ENCODE data around the gene CA12.

CA12 gene

DNA sequence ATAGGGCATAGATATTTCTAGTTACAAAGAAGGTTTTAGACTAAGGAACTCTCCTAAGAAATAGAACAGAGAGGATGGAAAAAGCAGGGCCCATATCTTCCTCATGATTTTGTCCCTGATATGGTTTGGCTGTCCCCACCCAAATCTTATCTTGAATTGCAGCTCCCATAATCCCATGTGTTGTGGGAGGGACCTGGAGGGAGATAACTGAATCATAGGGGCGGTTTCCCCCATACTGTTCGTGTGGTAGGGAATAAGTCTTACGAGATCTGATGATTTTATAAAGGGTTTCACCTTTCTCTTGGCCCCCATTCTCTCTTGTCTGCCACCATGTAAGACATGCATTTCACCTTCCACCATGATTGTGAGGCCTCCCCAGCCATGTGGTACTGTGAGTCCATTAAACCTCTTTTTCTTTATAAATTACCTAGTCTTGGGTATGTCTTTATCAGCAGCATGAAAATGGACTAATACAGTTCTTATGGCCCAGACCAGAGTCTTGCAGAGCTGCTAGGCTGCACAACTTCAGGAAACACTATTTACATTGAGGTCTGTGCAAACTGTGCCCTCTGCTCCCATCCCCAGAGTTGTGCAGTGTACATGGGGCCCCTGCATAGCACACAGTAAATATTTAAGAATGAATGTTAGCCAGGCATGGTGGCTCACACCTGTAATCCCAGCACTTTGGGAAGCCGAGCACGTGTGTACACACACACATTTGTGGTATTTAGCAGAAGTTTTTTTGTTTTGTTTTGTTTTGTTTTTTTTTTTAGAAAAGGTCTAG is 20.3 kb upstream of the CA12 start:
- no peak for DNase-seq (ENCODE audit: low spot score)

DNA sequence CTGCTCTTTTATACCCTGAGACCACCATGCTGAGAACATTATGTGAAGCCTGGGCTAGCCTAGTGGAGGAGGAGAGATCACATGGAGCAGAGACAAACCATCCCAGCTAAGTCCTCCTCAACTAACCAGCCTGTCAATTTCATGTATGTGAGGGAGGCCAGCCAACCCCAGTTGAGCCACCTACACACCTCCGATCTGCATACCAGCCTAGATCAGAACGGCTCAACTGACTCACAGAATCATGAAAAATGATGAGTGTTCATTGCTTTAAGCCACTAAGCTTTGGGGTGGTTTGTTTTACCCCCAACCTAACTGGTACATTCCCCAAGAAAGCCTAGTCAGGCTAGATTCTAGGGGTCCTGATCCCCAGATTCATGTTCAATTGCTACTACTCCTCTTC is 19.4 kb upstream of the CA12 start:
- DNase-seq (ENCODE audit: low spot score) = no peak

DNA sequence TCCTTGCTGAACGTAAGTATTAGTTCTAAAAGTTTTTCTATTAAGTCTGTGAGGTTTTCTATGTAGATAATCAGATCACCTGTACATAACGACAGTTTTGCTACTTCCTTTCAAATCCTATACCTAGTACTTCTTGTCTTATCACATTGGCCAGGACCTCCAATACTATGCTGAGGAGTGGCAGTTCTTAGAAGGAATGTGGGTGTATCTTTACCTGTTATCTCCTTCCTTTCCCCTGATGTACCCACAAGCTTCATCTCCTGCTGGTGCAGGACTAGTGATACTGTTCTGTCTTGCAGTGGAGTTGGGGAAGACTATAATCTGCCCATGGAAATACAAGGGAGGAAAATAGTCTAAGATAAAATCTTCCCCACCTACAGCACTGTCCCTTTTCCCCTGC is 16.8 kb upstream of the CA12 start:
- no peak for DNase-seq (ENCODE audit: low spot score)

DNA sequence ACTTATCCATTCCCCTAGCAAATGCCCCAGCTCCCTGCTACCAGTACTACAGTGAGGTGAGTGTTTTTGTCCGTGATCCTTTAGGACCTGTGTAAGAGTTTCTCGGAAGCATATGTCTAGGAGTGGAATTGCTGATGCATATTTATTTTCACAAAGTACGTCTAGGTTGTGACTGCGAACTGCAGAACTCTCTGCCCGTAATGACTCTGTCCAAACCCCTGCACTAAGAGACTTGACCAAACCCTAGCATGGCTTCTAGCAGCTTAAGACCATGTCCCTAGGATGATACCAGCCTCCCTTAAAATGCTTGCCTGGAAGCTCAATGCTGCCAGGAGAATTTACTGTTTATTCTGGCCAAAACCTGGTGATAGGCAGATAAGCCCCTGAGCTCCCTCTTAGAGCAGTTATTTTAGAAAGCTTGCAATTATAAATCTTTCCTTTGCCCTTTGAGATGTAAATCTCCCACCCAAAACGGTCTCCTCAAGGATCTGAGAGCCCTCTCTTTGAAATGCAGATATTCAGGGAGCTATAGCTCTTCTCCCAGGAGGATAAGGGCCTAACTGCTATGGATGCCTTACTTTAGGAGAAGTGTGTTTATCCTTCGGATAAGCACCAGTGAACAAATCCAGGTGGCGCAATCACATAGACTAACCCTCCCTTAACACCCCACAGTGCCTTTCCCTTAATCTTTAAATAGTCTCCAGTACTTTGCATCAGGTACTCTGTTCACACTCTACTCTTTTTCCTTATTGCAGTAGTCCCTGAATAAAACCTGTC is 14.7 kb upstream of the CA12 start:
- DNase-seq (ENCODE audit: low spot score) = no peak

DNA sequence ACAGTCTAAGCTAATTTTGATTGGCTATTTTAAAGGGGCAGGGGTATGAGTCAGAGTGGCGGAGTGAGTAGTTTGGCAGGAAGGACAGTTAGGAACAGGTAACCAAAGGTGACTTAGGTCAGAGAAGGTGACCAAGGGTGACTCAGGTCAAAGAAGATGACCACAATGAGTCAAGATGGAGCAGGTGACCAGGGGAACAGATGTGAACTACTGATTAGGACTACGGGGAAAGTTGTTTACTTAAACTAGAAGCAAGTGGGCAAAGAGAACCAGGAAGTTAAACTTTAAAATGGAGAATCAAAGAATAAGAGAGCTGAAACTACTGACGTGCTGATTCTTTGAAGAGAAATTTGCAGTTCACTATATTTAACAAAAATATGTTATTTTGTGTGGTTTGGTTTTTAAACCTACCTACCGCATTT is 14.1 kb upstream of the CA12 start:
- DNase-seq (ENCODE audit: low spot score) = no peak

DNA sequence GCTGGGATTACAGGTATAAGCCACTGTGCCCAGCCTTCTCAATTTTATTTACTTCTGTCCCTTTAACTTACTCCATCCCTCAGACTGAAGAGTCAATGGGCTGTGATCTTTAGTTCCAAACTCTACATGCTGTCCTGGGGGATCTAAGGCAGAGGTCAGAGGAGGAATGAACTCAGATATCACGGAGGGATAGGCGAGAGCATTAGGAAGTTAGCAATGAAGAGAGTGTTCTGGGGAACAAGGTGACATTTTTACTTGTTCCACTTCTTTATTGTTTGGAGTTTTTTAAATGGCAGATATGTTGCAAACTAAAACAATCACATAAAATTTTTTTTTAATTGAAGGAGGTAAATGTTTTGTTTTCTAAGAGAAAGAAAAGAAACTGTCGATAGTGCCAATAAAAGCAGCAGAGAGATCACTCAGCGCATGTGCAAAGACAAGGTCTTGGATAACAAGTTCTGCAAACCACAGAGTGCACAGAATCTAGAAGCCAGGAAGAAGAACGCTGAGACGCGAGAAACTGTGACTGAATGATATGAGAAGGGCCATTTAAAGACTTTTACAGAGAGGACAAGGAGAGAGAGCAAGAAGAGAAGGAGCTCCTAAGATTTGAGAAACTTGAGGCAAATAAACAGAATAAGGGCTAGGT is 10.8 kb upstream of the CA12 start:
- no peak for DNase-seq (ENCODE audit: low spot score)

- DNase-seq (ENCODE audit: low spot score) = no peak
These were observed 10.2 kb upstream of the CA12 start for GRCh38 chr15:63391669-63392360.

- no peak for DNase-seq (ENCODE audit: low spot score)
These were observed 9.0 kb upstream of the CA12 start for GRCh38 chr15:63390689-63391088.

GRCh38 chr15:63389902-63390670 is 8.4 kb upstream of the CA12 start:
- no peak for DNase-seq (ENCODE audit: low spot score)

DNA sequence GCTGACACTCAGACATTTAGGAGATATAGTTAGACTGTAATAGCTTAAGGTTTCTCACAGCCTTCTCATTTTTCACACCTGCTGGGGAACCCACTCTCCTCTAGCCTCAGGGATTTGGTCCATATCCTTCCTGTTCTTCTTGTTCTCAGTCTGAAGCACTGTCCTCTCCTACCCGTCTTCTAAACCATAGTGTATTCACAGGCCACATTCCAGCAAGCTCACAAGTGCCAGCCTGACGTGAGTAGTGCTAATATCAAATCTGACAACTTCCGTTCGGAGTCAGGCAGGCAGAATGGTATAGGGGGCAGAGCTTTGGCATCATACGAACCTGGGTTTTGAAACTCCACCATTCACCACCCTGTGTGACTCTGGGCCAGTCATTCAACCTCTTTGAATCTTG is 6.9 kb upstream of the CA12 start:
- no peak for DNase-seq (ENCODE audit: low spot score)

DNA sequence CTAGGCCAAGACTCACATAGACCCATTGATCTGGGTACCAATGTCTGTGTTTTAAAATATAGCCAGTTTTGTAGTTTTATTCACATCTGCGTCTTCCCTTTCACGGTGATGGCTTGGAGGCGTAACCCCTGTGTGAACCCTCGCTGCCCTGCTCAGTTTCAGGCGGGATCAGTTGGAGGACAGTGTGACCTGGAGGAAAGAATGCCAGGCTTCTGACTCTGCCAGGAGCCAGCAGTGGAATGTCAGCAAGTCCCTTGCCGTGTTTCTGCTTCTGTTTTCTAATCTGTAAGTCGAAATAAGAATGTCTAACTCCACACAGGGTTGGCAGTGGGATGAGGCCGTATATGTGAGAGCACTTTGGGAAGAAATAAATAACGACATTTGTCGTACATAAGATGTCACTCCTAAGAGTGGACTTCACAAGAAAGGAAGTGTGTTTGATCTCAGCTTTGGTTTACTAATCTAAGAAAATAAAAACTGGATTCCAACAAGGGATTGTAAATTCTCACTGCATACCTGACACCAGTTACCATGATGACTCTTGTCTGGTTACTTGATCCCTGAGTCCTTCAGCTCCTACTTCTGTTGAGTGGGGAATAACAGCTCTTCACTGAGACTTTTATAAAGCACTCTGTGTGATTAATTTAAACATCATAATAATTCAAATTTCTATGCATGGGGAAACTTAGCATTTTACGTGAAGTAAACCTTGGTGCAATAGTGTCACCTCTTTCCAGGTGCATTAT is 6.3 kb upstream of the CA12 start:
- DNase-seq (ENCODE audit: low spot score) = no peak

GRCh38 chr15:63385911-63386531 is 4.4 kb upstream of the CA12 start:
- DNase-seq (ENCODE audit: low spot score) = no peak

- no peak for DNase-seq (ENCODE audit: low spot score)
These were observed 3.3 kb upstream of the CA12 start for GRCh38 chr15:63384906-63385305.

DNA sequence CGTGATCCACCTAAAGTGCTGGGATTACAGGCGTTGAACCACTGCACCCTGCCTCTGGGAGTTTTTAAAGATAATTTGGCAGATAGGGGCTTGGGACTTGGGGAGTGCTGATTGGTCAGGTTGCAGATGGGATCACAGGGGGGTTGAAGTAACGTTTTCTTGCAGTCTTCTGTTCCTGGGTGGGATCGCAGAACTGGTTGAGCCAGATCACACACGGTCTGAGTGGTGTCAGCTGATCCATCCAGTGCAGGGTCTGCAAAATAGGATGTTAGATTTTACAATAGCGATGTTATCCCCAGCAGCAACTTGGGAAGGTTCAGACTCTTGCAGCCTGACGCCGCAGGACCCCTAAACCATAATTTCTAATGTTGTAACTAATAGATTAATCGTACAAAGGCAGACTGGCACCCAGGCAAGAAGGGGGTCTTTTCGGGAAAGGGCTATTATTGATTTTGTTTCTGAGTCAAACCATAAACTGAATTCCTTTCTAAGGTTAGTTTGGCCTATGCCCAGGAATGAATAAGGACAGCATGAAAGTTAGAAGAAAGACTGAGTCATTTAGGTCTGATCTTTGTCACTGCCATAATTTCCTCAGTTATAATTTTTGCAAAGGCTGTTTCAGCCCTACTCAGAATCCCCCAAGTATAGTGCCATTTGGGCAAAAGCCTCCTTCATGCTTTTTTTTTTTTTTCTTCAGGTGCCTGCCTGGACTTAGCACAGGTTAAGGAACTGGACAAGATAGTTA is 1.5 kb upstream of the CA12 start:
- no peak for DNase-seq (ENCODE audit: low spot score)

GRCh38 chr15:63380808-63381282 is 801 bp downstream of the CA12 start:
- no peak for DNase-seq (ENCODE audit: low spot score)

GRCh38 chr15:63380151-63380807 is 1.4 kb downstream of the CA12 start:
- DNase-seq (ENCODE audit: low spot score) = no peak

- DNase-seq (ENCODE audit: low spot score) = no peak
These were observed 2.0 kb downstream of the CA12 start for GRCh38 chr15:63379492-63380150.

DNA sequence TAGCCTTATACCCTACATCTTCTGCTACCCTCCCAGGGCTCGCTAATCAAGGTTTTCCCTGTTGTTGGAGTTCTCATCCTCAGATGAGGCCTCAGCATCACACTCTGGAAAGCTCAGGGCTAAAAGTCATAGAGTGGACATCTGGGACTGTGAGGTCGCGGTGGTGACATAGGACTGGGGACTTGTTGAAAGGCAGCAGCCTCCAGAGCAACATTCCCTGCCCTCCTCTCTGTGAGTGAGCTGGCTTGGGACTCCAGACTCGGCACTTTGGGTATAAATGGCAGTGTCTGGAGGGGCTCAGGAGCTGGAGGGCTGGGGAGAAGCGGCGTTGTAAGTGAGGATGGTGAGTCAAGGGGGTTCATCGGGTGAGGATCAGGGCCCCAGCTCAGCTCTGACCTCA is 2.7 kb downstream of the CA12 start:
- no peak for DNase-seq (ENCODE audit: low spot score)

All from pons (tissue), 1 donor.